Mucosa of stomach (tissue), 1 donor: ENCODE measurements around the gene ALKAL2.

ENCODE experiments used
- H3K27me3 ChIP-seq: one replicate; pipeline ENCODE4 v1.7.0; 2013; ENCODE audit warnings: mild to moderate bottlenecking, low read length; ENCODE audit not compliant: control insufficient read depth, insufficient read depth
- H3K36me3 ChIP-seq: one replicate; pipeline ENCODE4 v1.7.0; 2013; ENCODE audit warnings: low read length; ENCODE audit not compliant: control insufficient read depth, insufficient read depth
- H3K4me1 ChIP-seq: one replicate; pipeline ENCODE4 v1.7.0; 2013; ENCODE audit warnings: mild to moderate bottlenecking, low read length; ENCODE audit not compliant: control insufficient read depth, insufficient read depth
- H3K4me3 ChIP-seq: one replicate; pipeline ENCODE4 v1.7.0; 2013; ENCODE audit warnings: low read length
- H3K9ac ChIP-seq: one replicate; pipeline ENCODE4 v1.7.0; 2013; ENCODE audit warnings: mild to moderate bottlenecking, low read length, moderate library complexity
- H3K9me3 ChIP-seq: one replicate; pipeline ENCODE4 v1.7.0; 2013; ENCODE audit warnings: mild to moderate bottlenecking, low read length, moderate library complexity; ENCODE audit not compliant: control insufficient read depth
- donor health status: Pancreatic carcinoma.

Gene ALKAL2

GRCh38 chr2:249538-250042, 38.3 kb downstream of the ALKAL2 start:
- H3K9me3 ChIP-seq, result no peaks in the 10 kb centered on the region
- no peak overlapping the region for H3K9ac ChIP-seq
- no peaks in the 10 kb centered on the region for H3K36me3 ChIP-seq
- no peaks in the 10 kb centered on the region for H3K27me3 ChIP-seq
- H3K4me3 ChIP-seq, result no peak overlapping the region
- H3K4me1 ChIP-seq, result no peaks in the 10 kb centered on the region

- no peaks in the 10 kb centered on the region for H3K4me1 ChIP-seq
- no peaks in the 10 kb centered on the region for H3K9me3 ChIP-seq
- no peak overlapping the region for H3K4me3 ChIP-seq
- H3K36me3 ChIP-seq, result peaks cover 1% of the 10 kb centered on the region
- H3K27me3 ChIP-seq, result no peaks in the 10 kb centered on the region
- H3K9ac ChIP-seq, result no peak overlapping the region
Observed at GRCh38 chr2:248724-249123, 39.2 kb downstream of the ALKAL2 start.

GRCh38 chr2:246489-247144, 41.3 kb downstream of the ALKAL2 start:
- Histone ChIP-seq H3K27me3 (no peaks in the 10 kb centered on the region), H3K9ac (no peak overlapping the region), H3K4me3 (no peak overlapping the region), H3K9me3 (no peaks in the 10 kb centered on the region), H3K36me3 (peaks cover 3% of the 10 kb centered on the region), H3K4me1 (no peaks in the 10 kb centered on the region)

- no peaks in the 10 kb centered on the region for H3K27me3 ChIP-seq
- H3K4me3 ChIP-seq, result no peak overlapping the region
- no peaks in the 10 kb centered on the region for H3K4me1 ChIP-seq
- H3K9ac ChIP-seq, result no peak overlapping the region
- no peaks in the 10 kb centered on the region for H3K9me3 ChIP-seq
- H3K36me3 ChIP-seq, result peaks cover 3% of the 10 kb centered on the region
Observed at GRCh38 chr2:244547-244946, 43.3 kb downstream of the ALKAL2 start.

GRCh38 chr2:238869-239268, 49.0 kb downstream of the ALKAL2 start:
- Histone ChIP-seq H3K4me3 (no peak overlapping the region), H3K27me3 (no peaks in the 10 kb centered on the region), H3K36me3 (peaks cover 3% of the 10 kb centered on the region), H3K9me3 (no peaks in the 10 kb centered on the region), H3K9ac (no peak overlapping the region), H3K4me1 (no peaks in the 10 kb centered on the region)

- Histone ChIP-seq H3K9me3 (no peaks in the 10 kb centered on the region), H3K27me3 (no peaks in the 10 kb centered on the region), H3K36me3 (peaks cover 4% of the 10 kb centered on the region), H3K4me1 (no peaks in the 10 kb centered on the region), H3K4me3 (no peak overlapping the region), H3K9ac (no peak overlapping the region)
Observed at GRCh38 chr2:238431-238830, 49.5 kb downstream of the ALKAL2 start.

GRCh38 chr2:237878-238277, 50.0 kb downstream of the ALKAL2 start:
- no peaks in the 10 kb centered on the region for H3K9me3 ChIP-seq
- no peak overlapping the region for H3K9ac ChIP-seq
- H3K4me1 ChIP-seq, result no peaks in the 10 kb centered on the region
- H3K4me3 ChIP-seq, result no peak overlapping the region
- H3K27me3 ChIP-seq, result no peaks in the 10 kb centered on the region
- peaks cover 5% of the 10 kb centered on the region for H3K36me3 ChIP-seq

- Histone ChIP-seq H3K27me3 (no peaks in the 10 kb centered on the region), H3K4me3 (no peak overlapping the region), H3K9me3 (no peaks in the 10 kb centered on the region), H3K4me1 (no peaks in the 10 kb centered on the region), H3K36me3 (peaks cover 5% of the 10 kb centered on the region), H3K9ac (no peak overlapping the region)
Observed at GRCh38 chr2:236993-237539, 50.8 kb downstream of the ALKAL2 start.

GRCh38 chr2:234421-234820, 53.5 kb downstream of the ALKAL2 start:
- Histone ChIP-seq H3K9me3 (no peaks in the 10 kb centered on the region), H3K27me3 (no peaks in the 10 kb centered on the region), H3K36me3 (peaks cover 5% of the 10 kb centered on the region), H3K9ac (no peak overlapping the region), H3K4me1 (no peaks in the 10 kb centered on the region), H3K4me3 (no peak overlapping the region)

- Histone ChIP-seq H3K9me3 (no peaks in the 10 kb centered on the region), H3K9ac (no peak overlapping the region), H3K36me3 (peaks cover 5% of the 10 kb centered on the region)
Observed at GRCh38 chr2:233030-233429, 54.9 kb downstream of the ALKAL2 start.

GRCh38 chr2:231521-232185, 56.2 kb downstream of the ALKAL2 start:
- no peak overlapping the region for H3K9ac ChIP-seq
- no peaks in the 10 kb centered on the region for H3K4me1 ChIP-seq
- no peaks in the 10 kb centered on the region for H3K9me3 ChIP-seq
- peaks cover 5% of the 10 kb centered on the region for H3K36me3 ChIP-seq
- H3K4me3 ChIP-seq, result no peak overlapping the region
- H3K27me3 ChIP-seq, result no peaks in the 10 kb centered on the region

More at GRCh38 chr2:233030-233429, 54.9 kb downstream of the ALKAL2 start:
- H3K27me3 ChIP-seq, result no peaks in the 10 kb centered on the region
- H3K4me1 ChIP-seq, result no peaks in the 10 kb centered on the region
- H3K4me3 ChIP-seq, result no peak overlapping the region
